Peyer's patch (tissue), 4 donors: Measurements from ENCODE around the gene ADAMTS2.

Experiments used
- POLR2A ChIP-seq, 2 donors: fragments of 450-650 bp; IDR thresholded peaks; one replicate each; pipeline ENCODE4 v1.5.1; 2017; ENCODE audit warnings: antibody characterized with exemption in 2 of 2, mild to moderate bottlenecking in 2 of 2, moderate library complexity in 2 of 2
- TF ChIP-seq, protein P1 (sequence below), 6 experiments: fragments of 450-650 bp in 4 of 6; fragments of 200-600 bp in 2 of 6; sonication (generic) in 1 of 6; IDR thresholded peaks; one replicate each; pipeline ENCODE4 v1.5.1; 2017 to 2019; ENCODE audit warnings: antibody characterized with exemption in 6 of 6, mild to moderate bottlenecking in 3 of 6, moderate library complexity in 1 of 6

DNA sequence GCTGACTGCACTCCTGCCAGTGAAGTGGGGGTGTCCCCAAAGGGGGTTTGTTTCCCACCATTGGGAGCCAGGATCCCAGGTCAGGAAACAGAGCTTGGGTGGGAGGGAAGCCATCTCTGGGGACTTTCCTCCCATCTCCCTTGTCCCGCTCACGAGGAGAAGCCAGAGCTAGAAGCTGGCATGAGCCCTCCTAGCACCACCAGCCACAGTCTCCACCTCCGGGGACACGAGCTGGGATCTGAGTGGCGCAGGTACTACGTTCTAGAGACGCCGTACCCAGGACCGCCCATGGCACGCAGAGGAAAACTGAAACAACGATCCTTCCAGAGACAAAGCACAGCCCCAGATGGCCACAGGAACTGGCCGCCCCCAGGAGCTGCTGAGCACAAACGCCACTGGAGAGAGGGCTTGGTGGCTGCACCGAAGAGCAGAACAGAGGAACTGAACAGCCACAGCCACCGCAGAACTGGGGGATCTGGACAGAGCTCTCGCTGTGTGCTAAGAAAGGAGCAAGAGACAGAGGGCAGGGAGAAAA is 29.8 kb downstream of the ADAMTS2 start:
- TF ChIP-seq, protein P1, sequence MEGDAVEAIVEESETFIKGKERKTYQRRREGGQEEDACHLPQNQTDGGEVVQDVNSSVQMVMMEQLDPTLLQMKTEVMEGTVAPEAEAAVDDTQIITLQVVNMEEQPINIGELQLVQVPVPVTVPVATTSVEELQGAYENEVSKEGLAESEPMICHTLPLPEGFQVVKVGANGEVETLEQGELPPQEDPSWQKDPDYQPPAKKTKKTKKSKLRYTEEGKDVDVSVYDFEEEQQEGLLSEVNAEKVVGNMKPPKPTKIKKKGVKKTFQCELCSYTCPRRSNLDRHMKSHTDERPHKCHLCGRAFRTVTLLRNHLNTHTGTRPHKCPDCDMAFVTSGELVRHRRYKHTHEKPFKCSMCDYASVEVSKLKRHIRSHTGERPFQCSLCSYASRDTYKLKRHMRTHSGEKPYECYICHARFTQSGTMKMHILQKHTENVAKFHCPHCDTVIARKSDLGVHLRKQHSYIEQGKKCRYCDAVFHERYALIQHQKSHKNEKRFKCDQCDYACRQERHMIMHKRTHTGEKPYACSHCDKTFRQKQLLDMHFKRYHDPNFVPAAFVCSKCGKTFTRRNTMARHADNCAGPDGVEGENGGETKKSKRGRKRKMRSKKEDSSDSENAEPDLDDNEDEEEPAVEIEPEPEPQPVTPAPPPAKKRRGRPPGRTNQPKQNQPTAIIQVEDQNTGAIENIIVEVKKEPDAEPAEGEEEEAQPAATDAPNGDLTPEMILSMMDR (IDR thresholded peaks at IDR 0.05), result no peak
- no peak for TF ChIP-seq POLR2A (IDR thresholded peaks at IDR 0.05)
